Iris pigment epithelial cell (primary cell): ENCODE results near the gene SUCLG1.
"Not testable (repeated sequence)": the region's sequence is repeated elsewhere in the genome, so short reads cannot be mapped to it uniquely, and the experiment has no call there.

ENCODE experiments used
- DNase-seq: peaks from one replicate; pipeline ENCODE4 v3.0.0-alpha.2; 2011; ENCODE audit warnings: low read depth

The SUCLG1 gene

DNA sequence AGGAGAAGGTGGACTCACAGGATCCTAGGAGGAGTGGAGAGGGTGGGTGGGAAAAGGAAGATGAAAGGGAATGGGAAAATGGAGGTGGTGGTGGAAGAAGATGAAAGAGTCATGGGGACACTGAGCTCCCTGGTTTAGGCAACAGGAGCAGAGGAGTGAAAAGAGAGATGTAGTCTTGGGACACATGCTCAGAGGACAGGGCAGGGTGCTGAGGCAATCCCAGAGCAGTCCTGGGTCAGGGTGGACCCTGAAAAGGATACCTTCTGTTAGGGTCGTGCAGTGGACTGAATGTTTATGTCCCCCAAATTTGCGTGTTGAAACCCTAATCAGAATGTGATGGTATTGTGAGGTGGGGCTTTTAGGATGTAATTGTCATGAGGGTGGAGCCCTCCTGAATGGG, 37.9 kb downstream of the SUCLG1 start:
- DNase-seq = no peak

GRCh38 chr2:84417453-84418145, 41.5 kb downstream of the SUCLG1 start:
- peak; percentile 46 for DNase-seq

GRCh38 chr2:84409531-84409930, 49.5 kb downstream of the SUCLG1 start:
- no peak for DNase-seq

- DNase-seq = not testable (repeated sequence)
Measured at GRCh38 chr2:84402111-84402510, 57.0 kb downstream of the SUCLG1 start.

GRCh38 chr2:84399839-84400238, 59.2 kb downstream of the SUCLG1 start:
- DNase-seq = not testable (repeated sequence)

GRCh38 chr2:84395820-84396219, 63.3 kb downstream of the SUCLG1 start:
- DNase-seq = peak; percentile 48

DNA sequence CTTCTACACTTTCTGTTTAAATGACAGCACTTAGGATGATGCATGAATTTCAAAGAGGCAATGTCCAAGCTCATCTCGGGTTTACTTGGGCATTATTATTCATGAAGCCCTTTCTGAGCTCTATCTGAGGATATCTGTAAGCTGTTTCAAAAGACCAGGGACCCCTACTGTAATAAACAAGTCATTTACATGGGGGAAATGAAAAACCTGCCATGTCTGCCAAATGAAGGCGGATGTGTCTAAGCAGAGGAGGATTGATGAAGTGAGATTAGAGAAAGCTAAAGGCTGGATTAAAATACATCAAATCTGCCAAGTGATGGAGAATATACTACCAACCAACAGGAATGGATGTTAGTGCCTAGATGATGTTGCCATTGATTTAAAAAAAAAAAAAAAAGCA, 64.5 kb downstream of the SUCLG1 start:
- DNase-seq = no peak

DNA sequence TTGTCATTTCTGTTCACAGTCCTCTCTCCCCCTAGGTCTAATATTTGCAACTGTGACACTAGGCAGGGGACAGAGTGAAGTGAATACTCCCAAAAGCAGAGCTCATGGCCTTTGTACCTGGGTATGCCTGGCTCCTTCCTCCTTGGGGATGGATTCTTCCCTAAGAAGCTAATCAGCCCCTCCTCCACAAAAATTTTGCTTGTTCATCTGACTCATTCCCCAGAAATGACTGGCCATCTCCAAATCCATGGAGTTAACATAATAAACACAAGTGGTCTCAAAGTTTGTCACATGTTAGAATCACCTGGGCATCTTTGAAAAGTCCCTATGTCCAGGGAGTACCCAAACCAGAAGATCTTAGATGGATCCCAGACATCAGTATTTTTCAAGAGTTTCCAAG, 65.3 kb downstream of the SUCLG1 start:
- DNase-seq = peak; percentile 9

- no peak for DNase-seq
Measured at GRCh38 chr2:84389794-84390193, 69.3 kb downstream of the SUCLG1 start.

DNA sequence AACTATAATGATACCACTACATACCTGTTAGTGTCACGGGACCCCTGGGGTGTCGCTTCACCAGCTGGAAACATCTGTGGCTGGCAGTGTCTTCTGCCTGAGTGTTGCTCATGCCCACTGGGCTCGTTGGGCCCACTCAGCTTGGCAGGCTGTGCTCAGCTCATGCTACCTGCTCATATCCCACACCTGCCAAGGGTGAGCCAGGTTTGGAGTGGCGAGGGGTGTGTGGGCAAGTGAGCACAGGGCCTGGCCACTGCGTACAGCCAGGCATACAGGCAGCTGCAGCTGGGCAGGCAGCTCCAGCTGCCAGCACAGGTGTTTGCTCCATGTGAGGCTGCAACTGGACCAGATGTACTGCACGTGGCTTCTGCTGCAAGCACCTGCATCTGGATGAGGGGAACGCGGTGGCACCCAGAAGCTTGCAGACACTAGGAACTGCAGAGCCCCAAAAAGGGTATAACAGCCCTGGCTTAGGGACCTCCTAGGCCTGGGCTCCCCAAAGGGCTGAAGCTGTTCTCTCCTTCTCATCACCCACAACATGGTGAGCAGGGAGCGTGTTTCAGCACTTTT, 70.1 kb downstream of the SUCLG1 start:
- no peak for DNase-seq

GRCh38 chr2:84388133-84388532, 70.9 kb downstream of the SUCLG1 start:
- DNase-seq = no peak

- no peak for DNase-seq
Measured at GRCh38 chr2:84386336-84387040, 72.6 kb downstream of the SUCLG1 start.

DNA sequence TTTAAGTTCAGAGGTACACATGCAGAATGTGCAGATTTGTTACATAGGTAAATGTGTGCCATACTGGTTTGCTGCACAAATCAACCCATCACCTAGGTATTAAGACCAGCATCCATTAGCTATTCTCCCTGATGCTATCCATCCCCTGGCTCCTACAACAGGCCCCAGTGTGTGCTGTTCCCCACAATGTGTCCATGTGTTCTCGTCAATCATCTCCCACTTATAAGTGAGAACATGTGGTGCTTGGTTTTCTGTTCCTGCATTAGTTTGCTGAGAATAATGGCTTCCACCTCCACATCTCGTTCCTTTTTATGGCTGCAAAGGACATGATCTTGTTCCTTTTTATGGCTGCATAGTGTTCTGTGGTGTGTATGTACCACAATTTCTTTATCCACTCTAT, 75.8 kb downstream of the SUCLG1 start:
- DNase-seq = no peak

GRCh38 chr2:84380875-84381274, 78.2 kb downstream of the SUCLG1 start:
- no peak for DNase-seq

DNA sequence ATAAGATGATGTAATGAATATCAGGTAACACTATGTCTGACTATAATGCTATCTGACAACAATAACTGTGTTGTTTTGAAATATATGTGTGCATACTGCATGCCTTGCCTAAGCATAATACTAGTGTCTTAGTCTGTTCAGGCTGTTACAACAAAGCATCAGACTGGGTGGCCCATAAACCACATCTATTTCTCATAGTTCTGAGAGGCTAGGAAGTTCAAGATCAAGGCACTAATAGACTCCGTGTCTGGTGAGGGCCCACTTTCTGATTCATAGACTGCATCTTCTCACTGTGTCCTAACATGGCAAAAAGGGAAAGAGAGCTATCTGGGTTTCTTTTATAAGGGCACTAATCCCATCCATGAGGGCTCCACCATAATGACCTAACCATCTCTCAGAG, 80.1 kb downstream of the SUCLG1 start:
- DNase-seq = no peak

- DNase-seq = no peak
Measured at GRCh38 chr2:84375020-84375419, 84.1 kb downstream of the SUCLG1 start.

DNA sequence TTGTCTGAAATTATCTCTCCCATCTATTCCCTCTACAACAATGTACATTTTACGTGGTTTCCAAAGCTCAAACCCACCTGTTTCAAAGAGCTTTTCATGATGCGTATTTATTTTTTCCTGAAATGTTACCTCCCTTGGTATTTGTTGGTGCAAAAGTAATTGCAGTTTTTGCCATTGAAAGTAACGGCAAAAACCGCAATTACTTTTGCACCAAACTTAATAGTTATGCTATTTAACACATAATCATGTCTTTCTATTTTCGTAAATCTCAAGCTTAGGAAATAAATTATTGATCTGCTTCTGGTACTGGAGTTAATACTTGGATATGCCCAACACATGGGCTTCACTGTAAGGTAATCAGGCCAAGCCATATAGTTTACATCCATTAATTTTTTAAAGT, 85.2 kb downstream of the SUCLG1 start:
- DNase-seq = no peak
